Neural cell (in vitro differentiated cells): ENCODE data around the gene SERINC5. TPM values are rescaled to one million over a fixed set of nuclear protein-coding genes. Genes with fewer than 3 reads are reported as not detected.

Experiments
- H2AFZ ChIP-seq: fragments of 200-600, 300-800 bp; sonication (generic), shearing (Covaris generic); 2 replicates; pipeline ENCODE4 v1.6.0; 2014; ENCODE audit warnings: low read depth, mild to moderate bottlenecking, antibody characterized with exemption, low read length, moderate library complexity
- H3F3A ChIP-seq: fragments of 200-600 bp; shearing (Covaris generic); 2 replicates; pipeline ENCODE4 v1.6.1; 2016; ENCODE audit warnings: mild to moderate bottlenecking, moderate library complexity, mixed read lengths, antibody characterized with exemption, low read length; ENCODE audit not compliant: insufficient read depth, poor library complexity, severe bottlenecking
- H3K27ac ChIP-seq: fragments of 200-600, 300-800 bp; sonication (generic), shearing (Covaris generic); 2 replicates; pipeline ENCODE4 v1.5.1; 2014; ENCODE audit warnings: mild to moderate bottlenecking, low read length, moderate library complexity
- H3K27me3 ChIP-seq: fragments of 300-800, 200-600 bp; sonication (generic), shearing (Covaris generic); 2 replicates; pipeline ENCODE4 v1.6.0; 2014; ENCODE audit warnings: mild to moderate bottlenecking, low read depth, low read length, moderate library complexity; ENCODE audit not compliant: insufficient read depth
- H3K36me3 ChIP-seq: fragments of 300-800, 200-600 bp; sonication (generic), shearing (Covaris generic); 2 replicates; pipeline ENCODE4 v1.5.1; 2014; ENCODE audit warnings: mild to moderate bottlenecking, antibody characterized with exemption, low read length, moderate library complexity; ENCODE audit not compliant: insufficient read depth
- H3K4me2 ChIP-seq: fragments of 300-800, 200-600 bp; sonication (generic), shearing (Covaris generic); 2 replicates; pipeline ENCODE4 v1.6.0; 2014; ENCODE audit warnings: mild to moderate bottlenecking, low read length
- H3K4me3 ChIP-seq: fragments of 300-800, 200-600 bp; sonication (generic), shearing (Covaris generic); 2 replicates; pipeline ENCODE4 v1.5.1; 2014; ENCODE audit warnings: mild to moderate bottlenecking, low read length, moderate library complexity
- H3K79me2 ChIP-seq: fragments of 200-600 bp; shearing (Covaris generic); replicated peaks from 2 replicates; pipeline ENCODE4 v1.6.0; 2014; ENCODE audit warnings: mild to moderate bottlenecking, low read length, moderate library complexity; ENCODE audit not compliant: insufficient read depth
- H3K9ac ChIP-seq: fragments of 300-800, 200-600 bp; sonication (generic), shearing (Covaris generic); 2 replicates; pipeline ENCODE4 v1.6.1; 2016; ENCODE audit warnings: mild to moderate bottlenecking, low read length, mixed read lengths
- H3K9me2 ChIP-seq: fragments of 200-600 bp; shearing (Covaris generic); 2 replicates; pipeline ENCODE4 v1.6.1; 2016; ENCODE audit warnings: mild to moderate bottlenecking, low read length, mixed read lengths; ENCODE audit not compliant: insufficient read depth
- H3K9me3 ChIP-seq: fragments of 200-600, 300-800 bp; sonication (generic), shearing (Covaris generic); 2 replicates; pipeline ENCODE4 v1.6.1; 2016; ENCODE audit warnings: mild to moderate bottlenecking, mixed run types, low read length, moderate library complexity, mixed read lengths
- H4K20me1 ChIP-seq: fragments of 200-600 bp; shearing (Covaris generic); 2 replicates; pipeline ENCODE4 v1.6.1; 2016; ENCODE audit warnings: mild to moderate bottlenecking, mixed run types; ENCODE audit not compliant: insufficient read depth
- EP300 ChIP-seq: fragments of 450-650 bp; conservative IDR thresholded peaks from 2 replicates; pipeline ENCODE4 v1.6.1; 2014; ENCODE audit warnings: antibody characterized with exemption, mild to moderate bottlenecking, moderate library complexity; ENCODE audit not compliant: poor library complexity, severe bottlenecking
- EZH2 ChIP-seq: fragments of 200-600, 300-800 bp; shearing (Covaris generic), sonication (generic); IDR thresholded peaks from 2 replicates; pipeline ENCODE4 v1.6.1; 2014; ENCODE audit warnings: antibody characterized with exemption, low read length, borderline replicate concordance, mild to moderate bottlenecking; ENCODE audit not compliant: insufficient read depth, poor library complexity, severe bottlenecking
- MXI1 ChIP-seq: fragments of 450-650 bp; conservative IDR thresholded peaks from 2 replicates; pipeline ENCODE4 v1.6.1; 2014; ENCODE audit warnings: antibody characterized with exemption, mild to moderate bottlenecking; ENCODE audit not compliant: poor library complexity, severe bottlenecking
- POLR2AphosphoS5 ChIP-seq: IDR thresholded peaks from 2 replicates; pipeline ENCODE4 v1.6.1; 2012
- RAD21 ChIP-seq: fragments of 450-650 bp; conservative IDR thresholded peaks from 2 replicates; pipeline ENCODE4 v1.6.1; 2014; ENCODE audit warnings: antibody characterized with exemption, mild to moderate bottlenecking, moderate library complexity
- SMC3 ChIP-seq: fragments of 450-650 bp; conservative IDR thresholded peaks from 2 replicates; pipeline ENCODE4 v1.6.1; 2014; ENCODE audit warnings: antibody characterized with exemption, mild to moderate bottlenecking, moderate library complexity; ENCODE audit not compliant: poor library complexity
- TAF1 ChIP-seq: IDR thresholded peaks from 2 replicates; pipeline ENCODE4 v1.6.1; 2012; ENCODE audit warnings: low read depth
- polyA plus RNA-seq: library from polyadenylated mRNA; depleted of rRNA; stranded (reverse); fragments of >200 nt; gene quantifications from 2 replicates; pipeline ENCODE4 v1.2.3, GENCODE V29; 2014
- TF ChIP-seq, protein P1 (sequence below): fragments of 450-650 bp; IDR thresholded peaks from 2 replicates; pipeline ENCODE4 v1.5.1; 2014; ENCODE audit warnings: antibody characterized with exemption, mild to moderate bottlenecking, moderate library complexity; ENCODE audit not compliant: poor library complexity, severe bottlenecking
- TF ChIP-seq, protein P2 (sequence below): IDR thresholded peaks from 2 replicates; pipeline ENCODE4 v1.6.1; 2012; ENCODE audit warnings: borderline replicate concordance

SERINC5 gene
- polyA plus RNA-seq, 1 donor from 2014 or later: 5.8 TPM

DNA sequence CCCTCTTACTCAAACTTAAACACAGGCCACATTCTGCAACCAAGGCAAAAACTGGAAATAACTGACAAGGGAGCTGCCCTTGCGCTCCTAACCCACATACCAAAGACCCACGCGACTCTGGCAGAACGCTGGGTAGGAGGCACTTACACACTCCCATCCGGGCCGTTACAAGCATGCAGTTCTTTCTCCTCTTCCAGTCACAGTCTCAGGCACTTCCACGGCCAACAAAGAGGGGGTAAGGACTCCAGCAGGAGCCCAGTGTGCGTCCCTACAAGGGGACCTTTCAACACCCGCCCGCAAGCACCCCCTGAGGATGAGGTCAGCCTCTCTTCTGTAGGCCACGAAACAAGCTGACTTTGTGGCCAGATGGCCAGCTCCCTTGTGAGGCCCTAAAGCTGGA lies 57.4 kb downstream of the SERINC5 start:
- no peaks in the 10 kb centered on the region for H3K27me3 ChIP-seq
- H3F3A ChIP-seq: no peaks in the 10 kb centered on the region
- H3K4me2 ChIP-seq: no peak overlapping the region
- H3K9ac ChIP-seq: no peak overlapping the region
- H3K4me3 ChIP-seq: no peak overlapping the region
- H4K20me1 ChIP-seq: no peaks in the 10 kb centered on the region
- no peaks in the 10 kb centered on the region for H3K36me3 ChIP-seq
- TF ChIP-seq, protein P1, sequence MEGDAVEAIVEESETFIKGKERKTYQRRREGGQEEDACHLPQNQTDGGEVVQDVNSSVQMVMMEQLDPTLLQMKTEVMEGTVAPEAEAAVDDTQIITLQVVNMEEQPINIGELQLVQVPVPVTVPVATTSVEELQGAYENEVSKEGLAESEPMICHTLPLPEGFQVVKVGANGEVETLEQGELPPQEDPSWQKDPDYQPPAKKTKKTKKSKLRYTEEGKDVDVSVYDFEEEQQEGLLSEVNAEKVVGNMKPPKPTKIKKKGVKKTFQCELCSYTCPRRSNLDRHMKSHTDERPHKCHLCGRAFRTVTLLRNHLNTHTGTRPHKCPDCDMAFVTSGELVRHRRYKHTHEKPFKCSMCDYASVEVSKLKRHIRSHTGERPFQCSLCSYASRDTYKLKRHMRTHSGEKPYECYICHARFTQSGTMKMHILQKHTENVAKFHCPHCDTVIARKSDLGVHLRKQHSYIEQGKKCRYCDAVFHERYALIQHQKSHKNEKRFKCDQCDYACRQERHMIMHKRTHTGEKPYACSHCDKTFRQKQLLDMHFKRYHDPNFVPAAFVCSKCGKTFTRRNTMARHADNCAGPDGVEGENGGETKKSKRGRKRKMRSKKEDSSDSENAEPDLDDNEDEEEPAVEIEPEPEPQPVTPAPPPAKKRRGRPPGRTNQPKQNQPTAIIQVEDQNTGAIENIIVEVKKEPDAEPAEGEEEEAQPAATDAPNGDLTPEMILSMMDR: no peak
- TF ChIP-seq RAD21 (no peak), EP300 (no peak), MXI1 (no peak), TAF1 (no peak), EZH2 (no peak)
- TF ChIP-seq, protein P2, sequence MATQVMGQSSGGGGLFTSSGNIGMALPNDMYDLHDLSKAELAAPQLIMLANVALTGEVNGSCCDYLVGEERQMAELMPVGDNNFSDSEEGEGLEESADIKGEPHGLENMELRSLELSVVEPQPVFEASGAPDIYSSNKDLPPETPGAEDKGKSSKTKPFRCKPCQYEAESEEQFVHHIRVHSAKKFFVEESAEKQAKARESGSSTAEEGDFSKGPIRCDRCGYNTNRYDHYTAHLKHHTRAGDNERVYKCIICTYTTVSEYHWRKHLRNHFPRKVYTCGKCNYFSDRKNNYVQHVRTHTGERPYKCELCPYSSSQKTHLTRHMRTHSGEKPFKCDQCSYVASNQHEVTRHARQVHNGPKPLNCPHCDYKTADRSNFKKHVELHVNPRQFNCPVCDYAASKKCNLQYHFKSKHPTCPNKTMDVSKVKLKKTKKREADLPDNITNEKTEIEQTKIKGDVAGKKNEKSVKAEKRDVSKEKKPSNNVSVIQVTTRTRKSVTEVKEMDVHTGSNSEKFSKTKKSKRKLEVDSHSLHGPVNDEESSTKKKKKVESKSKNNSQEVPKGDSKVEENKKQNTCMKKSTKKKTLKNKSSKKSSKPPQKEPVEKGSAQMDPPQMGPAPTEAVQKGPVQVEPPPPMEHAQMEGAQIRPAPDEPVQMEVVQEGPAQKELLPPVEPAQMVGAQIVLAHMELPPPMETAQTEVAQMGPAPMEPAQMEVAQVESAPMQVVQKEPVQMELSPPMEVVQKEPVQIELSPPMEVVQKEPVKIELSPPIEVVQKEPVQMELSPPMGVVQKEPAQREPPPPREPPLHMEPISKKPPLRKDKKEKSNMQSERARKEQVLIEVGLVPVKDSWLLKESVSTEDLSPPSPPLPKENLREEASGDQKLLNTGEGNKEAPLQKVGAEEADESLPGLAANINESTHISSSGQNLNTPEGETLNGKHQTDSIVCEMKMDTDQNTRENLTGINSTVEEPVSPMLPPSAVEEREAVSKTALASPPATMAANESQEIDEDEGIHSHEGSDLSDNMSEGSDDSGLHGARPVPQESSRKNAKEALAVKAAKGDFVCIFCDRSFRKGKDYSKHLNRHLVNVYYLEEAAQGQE: no peak
- no peak overlapping the region for H2AFZ ChIP-seq
- no peak overlapping the region for H3K27ac ChIP-seq
- H3K9me2 ChIP-seq: no peaks in the 10 kb centered on the region
- no peaks in the 10 kb centered on the region for H3K9me3 ChIP-seq
- H3K79me2 ChIP-seq: no peaks in the 10 kb centered on the region

DNA sequence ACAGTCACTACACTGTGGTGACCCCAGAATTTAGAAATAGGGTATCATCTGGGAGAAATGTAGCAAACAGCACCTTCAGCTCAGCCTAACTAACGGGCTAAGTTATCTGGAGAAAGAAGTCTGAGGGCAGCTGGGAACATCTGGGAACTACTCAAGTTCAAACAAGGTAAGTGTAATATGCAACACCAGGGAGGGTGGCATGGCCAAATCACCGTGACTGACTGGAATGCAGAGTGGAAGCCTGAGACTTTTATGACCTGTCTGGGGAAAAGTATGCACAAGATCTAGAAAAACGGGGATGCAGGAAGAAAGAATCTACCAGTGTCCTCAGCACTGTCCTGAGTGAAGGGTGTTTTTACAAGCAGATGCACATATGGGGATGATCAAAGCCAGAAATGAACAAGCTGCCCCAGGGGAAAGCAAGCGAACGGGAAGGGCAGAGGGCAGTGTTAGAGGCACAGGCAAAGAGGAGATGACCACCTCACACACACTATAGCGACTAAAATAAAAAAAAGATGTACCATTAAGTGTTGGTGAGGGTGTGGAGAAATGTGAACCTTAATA lies 59.9 kb downstream of the SERINC5 start:
- H3K9ac ChIP-seq: no peak overlapping the region
- H3K9me2 ChIP-seq: no peaks in the 10 kb centered on the region
- no peaks in the 10 kb centered on the region for H3K27me3 ChIP-seq
- no peak overlapping the region for H3K27ac ChIP-seq
- no peaks in the 10 kb centered on the region for H4K20me1 ChIP-seq
- no peak overlapping the region for H3K4me2 ChIP-seq
- no peaks in the 10 kb centered on the region for H3K79me2 ChIP-seq
- H2AFZ ChIP-seq: no peak overlapping the region
- TF ChIP-seq TAF1: no peak
- no peaks in the 10 kb centered on the region for H3K9me3 ChIP-seq
- no peaks in the 10 kb centered on the region for H3F3A ChIP-seq
- H3K36me3 ChIP-seq: no peaks in the 10 kb centered on the region
- H3K4me3 ChIP-seq: no peak overlapping the region

DNA sequence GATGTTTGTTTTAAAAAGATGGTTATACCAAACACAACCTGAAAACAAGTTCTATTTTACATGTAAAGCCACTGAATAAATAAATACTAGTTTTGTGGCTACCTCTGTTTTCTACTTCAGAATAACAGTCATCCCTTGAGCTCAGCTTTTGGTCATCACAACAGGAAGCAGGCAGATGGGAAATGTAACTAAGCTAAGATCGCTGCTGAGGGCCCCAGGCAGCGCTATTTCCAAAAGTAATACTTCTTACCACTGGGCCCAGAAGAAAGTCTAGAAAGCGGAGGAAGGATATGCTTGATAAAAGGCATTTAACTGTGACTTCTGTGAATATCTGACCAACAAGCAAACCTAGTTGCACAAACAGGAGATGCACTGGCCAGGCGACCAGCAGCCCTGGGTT lies 61.4 kb downstream of the SERINC5 start:
- H3K9me3 ChIP-seq: no peaks in the 10 kb centered on the region
- H2AFZ ChIP-seq: no peak overlapping the region
- H3F3A ChIP-seq: no peaks in the 10 kb centered on the region
- H4K20me1 ChIP-seq: no peaks in the 10 kb centered on the region
- no peaks in the 10 kb centered on the region for H3K27me3 ChIP-seq
- no peak overlapping the region for H3K4me2 ChIP-seq
- no peak overlapping the region for H3K9ac ChIP-seq
- no peaks in the 10 kb centered on the region for H3K9me2 ChIP-seq
- H3K4me3 ChIP-seq: no peak overlapping the region
- TF ChIP-seq TAF1 (no peak), EZH2 (no peak), EP300 (no peak), SMC3 (no peak), POLR2AphosphoS5 (no peak), RAD21 (no peak)
- TF ChIP-seq, protein P1: no peak
- H3K27ac ChIP-seq: no peak overlapping the region
- H3K36me3 ChIP-seq: no peaks in the 10 kb centered on the region
- no peaks in the 10 kb centered on the region for H3K79me2 ChIP-seq
